Kidney epithelial cell (primary cell): ENCODE measurements around the gene ZDHHC24. TPM values are rescaled to one million over a fixed set of nuclear protein-coding genes. Genes with fewer than 3 reads are reported as not detected.
"Not testable (repeated sequence)": the region's sequence is repeated elsewhere in the genome, so short reads cannot be mapped to it uniquely, and the experiment has no call there.

Source experiments
- DNase-seq: peaks from one replicate; pipeline ENCODE4 v3.0.0-alpha.2; 2010; ENCODE audit warnings: low read depth
- H3K27me3 ChIP-seq: 2 replicates; pipeline ENCODE4 v1.6.0; 2011; ENCODE audit warnings: low read length; ENCODE audit not compliant: control insufficient read depth, insufficient read depth
- H3K36me3 ChIP-seq: 2 replicates; pipeline ENCODE4 v1.5.1; 2011; ENCODE audit warnings: low read length; ENCODE audit not compliant: control insufficient read depth, insufficient read depth
- H3K4me3 ChIP-seq: 2 replicates; pipeline ENCODE4 v1.5.1; 2011; ENCODE audit warnings: low read depth, mild to moderate bottlenecking, control low read depth, low read length
- CTCF ChIP-seq: IDR thresholded peaks from 2 replicates; pipeline ENCODE4 v1.5.1; 2011; ENCODE audit warnings: mild to moderate bottlenecking, moderate library complexity, low read length, control low read depth, inconsistent platforms; ENCODE audit not compliant: insufficient read depth, poor library complexity, severe bottlenecking
- total RNA-seq: library from RNA; depleted of rRNA; stranded (reverse); fragments of >200 nt; gene quantifications from 2 replicates; pipeline ENCODE4 v1.2.3, GENCODE V29; 2015

The ZDHHC24 gene
- total RNA-seq, 1 donor from 2014 or later, result 22.0 TPM

- DNase-seq, result no peak
- Histone ChIP-seq H3K36me3 (no peaks in the 10 kb centered on the region), H3K27me3 (no peaks in the 10 kb centered on the region), H3K4me3 (no peak overlapping the region)
- no peak for TF ChIP-seq CTCF
These were observed 45.3 kb upstream of the ZDHHC24 start for GRCh38 chr11:66591175-66591574.

GRCh38 chr11:66589996-66590675, 44.3 kb upstream of the ZDHHC24 start:
- DNase-seq, result no peak
- no peak for TF ChIP-seq CTCF
- Histone ChIP-seq H3K36me3 (no peaks in the 10 kb centered on the region), H3K27me3 (no peaks in the 10 kb centered on the region), H3K4me3 (no peak overlapping the region)

GRCh38 chr11:66589315-66589714, 43.5 kb upstream of the ZDHHC24 start:
- H3K36me3 ChIP-seq, DNase-seq, H3K27me3 ChIP-seq: not testable (repeated sequence)

GRCh38 chr11:66586136-66586535, 40.3 kb upstream of the ZDHHC24 start:
- no peak for TF ChIP-seq CTCF

More at GRCh38 chr11:66589315-66589714, 43.5 kb upstream of the ZDHHC24 start:
- not testable (repeated sequence) for H3K4me3 ChIP-seq

GRCh38 chr11:66585447-66585846, 39.6 kb upstream of the ZDHHC24 start:
- not testable (repeated sequence) for H3K27me3 ChIP-seq, H3K4me3 ChIP-seq, H3K36me3 ChIP-seq, DNase-seq

More at GRCh38 chr11:66586136-66586535, 40.3 kb upstream of the ZDHHC24 start:
- H3K4me3 ChIP-seq, result no peak overlapping the region
- DNase-seq, result no peak
- H3K27me3 ChIP-seq, result no peaks in the 10 kb centered on the region
- no peaks in the 10 kb centered on the region for H3K36me3 ChIP-seq

- not testable (repeated sequence) for H3K27me3 ChIP-seq, H3K4me3 ChIP-seq, DNase-seq, H3K36me3 ChIP-seq
These were observed 36.8 kb upstream of the ZDHHC24 start for GRCh38 chr11:66582565-66583147.

GRCh38 chr11:66581261-66581660, 35.4 kb upstream of the ZDHHC24 start:
- no peak for DNase-seq
- Histone ChIP-seq H3K27me3 (peaks cover 5% of the 10 kb centered on the region), H3K4me3 (no peak overlapping the region), H3K36me3 (no peaks in the 10 kb centered on the region)
- no peak for TF ChIP-seq CTCF
